Type B pancreatic cell (in vitro differentiated cells): ENCODE measurements around the gene FAM83G. TPM values are rescaled to one million over a fixed set of nuclear protein-coding genes. Genes with fewer than 3 reads are reported as not detected.
"Not testable (repeated sequence)": the region's sequence is repeated elsewhere in the genome, so short reads cannot be mapped to it uniquely, and the experiment has no call there.

Experiments used
- DNase-seq: peaks from one replicate; pipeline ENCODE4 v3.0.0; 2021; ENCODE audit warnings: mixed read lengths; ENCODE audit not compliant: unreplicated experiment; ENCODE audit errors: extremely low spot score
- H3K27ac Mint-ChIP-seq: 2 replicates; pipeline ENCODE4 v1.8.0; 2021; ENCODE audit warnings: mild to moderate bottlenecking, mixed read lengths
- H3K27me3 Mint-ChIP-seq: 2 replicates; pipeline ENCODE4 v1.8.0; 2021; ENCODE audit warnings: mixed read lengths
- H3K36me3 Mint-ChIP-seq: 2 replicates; pipeline ENCODE4 v1.8.0; 2021; ENCODE audit warnings: mixed read lengths
- H3K4me1 Mint-ChIP-seq: one replicate; pipeline ENCODE4 v1.8.0; 2021; ENCODE audit warnings: mixed read lengths; ENCODE audit not compliant: unreplicated experiment
- H3K4me3 Mint-ChIP-seq: 2 replicates; pipeline ENCODE4 v1.8.0; 2021; ENCODE audit warnings: mild to moderate bottlenecking, mixed read lengths
- H3K9me3 Mint-ChIP-seq: 2 replicates; pipeline ENCODE4 v1.8.0; 2021; ENCODE audit warnings: mixed read lengths
- total RNA-seq: library from RNA; stranded (reverse); gene quantifications from 2 replicates; pipeline ENCODE4 v1.2.1, GENCODE V29; 2021; ENCODE audit warnings: low replicate concordance
- TF ChIP-seq, protein P1 (sequence below): fragments of 200-600 bp; sonication (generic); conservative IDR thresholded peaks from 2 replicates; pipeline ENCODE4 v1.5.0; 2021; ENCODE audit warnings: antibody characterized with exemption, mild to moderate bottlenecking

FAM83G gene
- total RNA-seq, 1 donor from 2014 or later, result 8.3 TPM

DNA sequence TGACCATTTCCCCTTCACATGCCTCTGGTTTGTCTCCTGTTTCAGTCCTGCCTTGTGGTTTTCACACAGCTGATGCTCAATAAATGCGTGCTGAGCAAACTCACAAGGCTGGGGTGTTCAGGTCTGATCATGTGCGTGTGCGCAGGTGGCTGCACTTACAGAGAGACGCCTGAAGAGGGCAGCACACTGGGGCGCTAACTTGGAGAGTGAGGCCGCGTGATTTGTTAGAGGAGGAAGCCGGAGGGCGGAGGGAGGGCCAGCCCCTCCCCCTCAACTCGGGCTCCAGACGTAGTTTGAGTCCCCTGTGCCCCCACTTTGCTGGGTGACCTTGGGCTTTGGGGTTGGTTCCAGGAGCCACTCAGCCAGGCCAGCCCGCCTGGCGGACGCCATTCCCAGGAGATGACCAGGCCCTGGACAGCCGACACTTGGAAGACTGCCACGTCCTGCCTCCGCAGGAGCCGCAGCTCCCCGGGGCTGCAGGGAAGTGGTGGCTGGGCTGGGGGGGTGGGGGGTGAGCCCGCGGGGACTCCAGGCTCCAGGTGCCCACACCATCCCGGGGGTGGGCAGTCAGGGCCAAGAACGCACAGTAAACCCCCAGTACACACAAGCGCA, 27.9 kb upstream of the FAM83G start:
- not testable (repeated sequence) for H3K27ac Mint-ChIP-seq, H3K9me3 Mint-ChIP-seq, H3K36me3 Mint-ChIP-seq, H3K4me1 Mint-ChIP-seq, DNase-seq, H3K27me3 Mint-ChIP-seq, H3K4me3 Mint-ChIP-seq

DNA sequence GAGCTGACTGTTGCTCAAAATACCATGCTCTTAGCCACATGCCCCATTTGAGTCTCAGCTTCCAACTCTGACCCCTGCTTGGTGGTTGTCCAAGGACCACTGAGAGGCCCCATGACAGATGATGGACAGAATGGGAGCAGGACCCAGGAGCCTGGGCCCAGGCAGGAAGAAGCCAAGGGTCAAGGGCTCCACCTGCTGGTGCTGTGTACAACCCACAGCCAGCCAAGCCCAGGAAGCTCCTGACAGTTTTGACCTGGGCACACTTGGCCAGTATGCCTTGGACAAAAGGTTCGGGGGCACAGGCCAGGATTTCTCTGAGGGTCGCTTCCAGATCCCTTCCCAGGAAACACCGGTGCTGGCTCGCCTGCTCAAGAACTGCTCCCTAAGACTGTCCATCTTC, 27.2 kb upstream of the FAM83G start:
- not testable (repeated sequence) for H3K27me3 Mint-ChIP-seq, H3K36me3 Mint-ChIP-seq, DNase-seq, H3K4me3 Mint-ChIP-seq, H3K9me3 Mint-ChIP-seq, H3K4me1 Mint-ChIP-seq, H3K27ac Mint-ChIP-seq
- TF ChIP-seq, protein P1, sequence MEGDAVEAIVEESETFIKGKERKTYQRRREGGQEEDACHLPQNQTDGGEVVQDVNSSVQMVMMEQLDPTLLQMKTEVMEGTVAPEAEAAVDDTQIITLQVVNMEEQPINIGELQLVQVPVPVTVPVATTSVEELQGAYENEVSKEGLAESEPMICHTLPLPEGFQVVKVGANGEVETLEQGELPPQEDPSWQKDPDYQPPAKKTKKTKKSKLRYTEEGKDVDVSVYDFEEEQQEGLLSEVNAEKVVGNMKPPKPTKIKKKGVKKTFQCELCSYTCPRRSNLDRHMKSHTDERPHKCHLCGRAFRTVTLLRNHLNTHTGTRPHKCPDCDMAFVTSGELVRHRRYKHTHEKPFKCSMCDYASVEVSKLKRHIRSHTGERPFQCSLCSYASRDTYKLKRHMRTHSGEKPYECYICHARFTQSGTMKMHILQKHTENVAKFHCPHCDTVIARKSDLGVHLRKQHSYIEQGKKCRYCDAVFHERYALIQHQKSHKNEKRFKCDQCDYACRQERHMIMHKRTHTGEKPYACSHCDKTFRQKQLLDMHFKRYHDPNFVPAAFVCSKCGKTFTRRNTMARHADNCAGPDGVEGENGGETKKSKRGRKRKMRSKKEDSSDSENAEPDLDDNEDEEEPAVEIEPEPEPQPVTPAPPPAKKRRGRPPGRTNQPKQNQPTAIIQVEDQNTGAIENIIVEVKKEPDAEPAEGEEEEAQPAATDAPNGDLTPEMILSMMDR, result peak; percentile 62

DNA sequence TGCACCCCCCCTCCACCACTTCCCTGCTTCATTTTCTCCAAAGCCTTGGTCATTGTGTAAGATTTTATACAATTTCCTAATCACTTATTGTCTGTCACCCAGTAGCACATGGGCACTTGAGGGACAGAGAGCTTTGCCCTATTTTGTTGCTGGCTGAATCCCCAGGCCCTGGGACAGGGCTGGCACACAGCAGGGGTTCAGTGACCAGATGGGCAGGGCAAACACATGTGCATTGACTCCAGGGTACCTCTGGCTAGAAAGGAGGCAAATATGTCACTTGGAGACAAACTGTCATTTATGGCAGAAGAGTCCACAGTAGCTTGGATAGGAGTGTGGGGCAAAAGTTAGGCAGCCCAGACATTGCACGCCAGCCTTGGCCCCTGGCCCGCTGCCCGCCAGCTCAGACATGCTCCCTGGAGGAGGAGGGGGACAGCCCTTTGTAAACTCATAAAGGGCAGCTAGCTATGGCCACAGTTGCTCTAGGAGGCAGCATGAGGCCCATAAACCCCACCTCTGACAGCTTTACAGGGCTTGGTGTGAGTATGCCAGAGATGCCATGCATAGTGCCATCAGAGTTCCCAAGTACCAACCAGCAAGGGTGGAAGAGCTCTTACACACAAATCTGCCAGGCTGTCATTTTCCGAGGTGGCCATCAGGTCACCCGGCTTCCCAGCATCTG, 26.3 kb upstream of the FAM83G start:
- not testable (repeated sequence) for H3K9me3 Mint-ChIP-seq, H3K36me3 Mint-ChIP-seq, H3K27me3 Mint-ChIP-seq, H3K4me3 Mint-ChIP-seq, H3K27ac Mint-ChIP-seq, DNase-seq, H3K4me1 Mint-ChIP-seq

DNA sequence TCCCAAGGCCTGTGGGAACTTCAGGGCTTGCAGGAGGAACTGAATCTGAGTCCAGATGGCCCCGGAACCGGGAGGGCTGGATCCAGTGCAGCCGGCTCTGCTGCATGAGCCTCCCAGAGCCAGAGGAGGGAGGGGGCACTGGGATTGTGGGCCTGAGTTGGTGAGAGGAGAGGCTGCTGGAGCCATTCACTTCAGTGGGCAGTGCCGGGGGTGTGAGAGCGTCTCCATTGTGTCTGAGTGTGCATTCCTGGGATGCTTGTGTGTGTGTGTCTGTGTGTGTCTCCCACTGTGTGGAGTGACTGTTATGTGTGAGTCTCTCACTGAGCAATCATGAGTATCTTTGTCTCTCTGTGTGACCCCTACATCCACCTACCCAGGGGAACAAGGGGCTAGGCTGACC, 25.2 kb upstream of the FAM83G start:
- H3K27ac Mint-ChIP-seq, result peak overlapping the region; percentile 77
- H3K9me3 Mint-ChIP-seq, H3K36me3 Mint-ChIP-seq, H3K4me3 Mint-ChIP-seq, H3K4me1 Mint-ChIP-seq, H3K27me3 Mint-ChIP-seq, DNase-seq: not testable (repeated sequence)

DNA sequence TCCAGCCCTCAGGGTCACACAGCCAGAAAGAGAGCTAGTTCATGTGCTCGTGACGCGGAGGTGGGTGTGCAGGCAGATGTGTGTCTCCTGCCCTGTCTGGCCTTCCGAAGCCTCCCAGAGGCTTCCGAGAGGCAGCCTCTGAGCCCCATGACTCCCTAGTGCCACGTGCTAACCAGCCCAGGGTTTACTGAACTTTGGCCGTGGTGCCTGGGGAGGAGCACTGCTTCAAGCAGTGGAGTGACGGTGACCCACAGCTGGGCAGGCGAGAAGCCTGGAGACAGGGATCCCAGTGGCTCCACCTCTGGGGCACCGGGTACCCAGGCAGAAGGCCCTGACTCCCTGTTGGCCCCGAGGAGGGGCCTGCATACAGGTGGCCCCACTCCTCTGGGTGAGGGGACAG, 24.1 kb upstream of the FAM83G start:
- not testable (repeated sequence) for H3K4me1 Mint-ChIP-seq, H3K9me3 Mint-ChIP-seq, DNase-seq, H3K4me3 Mint-ChIP-seq, H3K36me3 Mint-ChIP-seq, H3K27me3 Mint-ChIP-seq, H3K27ac Mint-ChIP-seq

DNA sequence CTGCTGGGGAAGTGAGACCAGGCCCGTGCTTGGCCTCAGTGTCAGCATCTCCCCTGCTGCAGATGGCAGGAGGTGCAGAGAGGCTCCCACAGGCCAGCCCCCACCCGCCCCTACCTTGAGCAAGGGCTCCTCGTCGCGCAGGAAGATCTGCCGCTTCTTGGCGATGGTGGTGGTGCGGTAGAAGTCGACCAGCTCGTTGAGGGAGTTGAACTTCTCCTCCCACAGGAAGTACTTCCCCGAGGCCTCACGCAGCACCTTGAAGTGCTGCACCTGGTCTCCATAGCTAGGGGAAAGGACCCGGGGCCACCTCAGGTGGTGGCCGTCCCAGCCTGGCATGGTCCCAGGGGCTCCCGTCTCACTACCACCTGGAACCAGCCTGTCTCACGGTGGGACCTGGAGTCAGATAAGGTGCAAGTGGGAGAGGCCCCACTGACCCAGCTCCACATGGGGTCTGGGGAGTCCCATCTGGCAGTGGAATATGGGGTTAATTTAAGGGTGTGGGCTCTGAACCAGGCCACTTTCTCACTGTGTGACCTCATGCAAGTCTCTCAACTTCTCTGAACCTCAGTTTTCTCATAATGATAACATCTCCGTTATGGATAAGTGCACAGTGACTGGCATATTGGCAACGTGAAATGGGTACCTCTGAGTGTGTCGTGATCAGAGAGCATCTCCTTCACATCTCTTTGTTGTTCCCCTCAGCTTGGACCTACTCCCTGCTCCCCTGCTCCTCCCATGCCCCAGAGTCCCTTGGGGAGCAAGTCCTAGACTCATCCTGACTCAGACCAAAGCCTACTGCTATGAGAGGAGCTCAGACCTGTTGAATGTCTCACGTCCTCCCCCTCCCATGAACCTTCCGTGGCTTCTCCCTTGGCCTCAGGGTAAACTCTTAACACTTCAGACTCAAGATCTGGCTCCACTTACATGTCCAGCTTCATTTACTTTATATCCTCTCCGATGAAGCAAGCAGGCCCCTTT, 19.8 kb upstream of the FAM83G start:
- no peaks in the 10 kb centered on the region for H3K36me3 Mint-ChIP-seq
- H3K27ac Mint-ChIP-seq, result peak overlapping the region; percentile 70
- no peaks in the 10 kb centered on the region for H3K9me3 Mint-ChIP-seq
- peaks cover 6% of the 10 kb centered on the region for H3K4me1 Mint-ChIP-seq
- TF ChIP-seq, protein P1, result no peak
- DNase-seq, result no peak
- H3K4me3 Mint-ChIP-seq, result peak overlapping the region; percentile 13
- no peaks in the 10 kb centered on the region for H3K27me3 Mint-ChIP-seq

DNA sequence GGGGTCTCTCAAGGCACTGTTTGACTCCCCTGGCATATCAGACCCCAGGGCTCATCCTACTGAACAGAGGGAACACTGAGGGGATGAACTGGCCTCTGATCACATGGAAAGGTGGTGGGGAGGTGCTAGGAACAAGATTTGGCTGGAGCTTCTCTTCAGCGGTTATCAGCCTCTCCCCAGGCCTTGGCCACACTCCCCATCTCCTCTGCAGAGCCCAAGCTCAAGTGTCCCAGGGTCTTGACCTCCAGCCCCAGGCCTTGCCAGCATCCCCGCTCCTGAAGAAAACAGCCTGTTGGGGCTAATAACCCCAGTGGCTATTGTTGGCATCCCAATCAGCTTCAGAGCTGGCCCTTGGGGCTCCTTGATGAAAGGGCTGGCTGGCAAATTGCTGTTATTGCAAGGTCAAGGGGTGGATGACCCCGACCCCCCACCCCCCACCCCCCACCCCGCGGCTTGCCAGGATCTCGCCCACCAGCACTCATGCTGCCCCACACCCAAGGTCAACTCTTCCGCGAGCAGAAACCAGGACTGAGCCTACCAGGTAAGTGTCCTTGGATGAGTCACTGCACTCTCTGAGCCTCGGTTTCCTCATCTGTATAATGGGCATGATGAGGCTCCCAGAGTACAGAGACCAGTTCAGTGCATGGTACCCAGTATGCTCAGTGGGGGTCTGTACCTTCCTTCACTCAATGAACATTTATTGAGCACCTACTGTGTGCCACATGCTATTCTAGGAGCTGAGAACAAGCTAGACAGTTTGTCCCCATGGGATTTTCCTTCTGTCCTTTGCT, 18.8 kb upstream of the FAM83G start:
- no peak overlapping the region for H3K4me3 Mint-ChIP-seq
- no peak overlapping the region for H3K27ac Mint-ChIP-seq
- TF ChIP-seq, protein P1, result no peak
- no peaks in the 10 kb centered on the region for H3K27me3 Mint-ChIP-seq
- no peak for DNase-seq
- H3K36me3 Mint-ChIP-seq, result no peaks in the 10 kb centered on the region
- H3K4me1 Mint-ChIP-seq, result peaks cover 12% of the 10 kb centered on the region
- H3K9me3 Mint-ChIP-seq, result no peaks in the 10 kb centered on the region
